Activated CD8-positive, alpha-beta memory T cell treated with anti-CD3 and anti-CD28 coated beads for 4 hours (primary cell): ENCODE measurements around the gene SRRT.

Source experiments
- DNase-seq, 2 donors: peaks; one replicate each; pipeline ENCODE4 v3.0.0-alpha.2; 2020; ENCODE audit warnings: low read depth in 2 of 2

The SRRT gene

DNA sequence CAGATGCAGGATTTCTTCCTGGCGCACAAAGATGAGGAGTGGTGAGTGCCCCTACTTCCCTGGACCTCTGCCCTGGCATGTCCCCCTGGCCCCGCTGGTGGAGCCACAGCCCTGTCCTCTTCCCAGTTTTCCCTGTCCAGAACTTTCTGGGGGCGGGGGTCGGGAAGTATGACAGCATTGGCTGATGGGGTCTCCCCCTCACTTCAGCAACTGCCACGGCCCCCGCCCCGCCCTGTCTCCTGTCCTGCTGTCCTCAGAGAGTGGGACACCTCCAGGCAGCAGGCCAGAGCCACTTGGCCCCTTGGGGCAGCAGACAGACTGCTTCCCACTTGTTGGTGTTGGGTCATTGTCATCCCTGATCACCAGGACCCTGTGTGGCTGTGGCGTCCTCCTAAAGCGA, 7.3 kb downstream of the SRRT start:
- DNase-seq: no peak

DNA sequence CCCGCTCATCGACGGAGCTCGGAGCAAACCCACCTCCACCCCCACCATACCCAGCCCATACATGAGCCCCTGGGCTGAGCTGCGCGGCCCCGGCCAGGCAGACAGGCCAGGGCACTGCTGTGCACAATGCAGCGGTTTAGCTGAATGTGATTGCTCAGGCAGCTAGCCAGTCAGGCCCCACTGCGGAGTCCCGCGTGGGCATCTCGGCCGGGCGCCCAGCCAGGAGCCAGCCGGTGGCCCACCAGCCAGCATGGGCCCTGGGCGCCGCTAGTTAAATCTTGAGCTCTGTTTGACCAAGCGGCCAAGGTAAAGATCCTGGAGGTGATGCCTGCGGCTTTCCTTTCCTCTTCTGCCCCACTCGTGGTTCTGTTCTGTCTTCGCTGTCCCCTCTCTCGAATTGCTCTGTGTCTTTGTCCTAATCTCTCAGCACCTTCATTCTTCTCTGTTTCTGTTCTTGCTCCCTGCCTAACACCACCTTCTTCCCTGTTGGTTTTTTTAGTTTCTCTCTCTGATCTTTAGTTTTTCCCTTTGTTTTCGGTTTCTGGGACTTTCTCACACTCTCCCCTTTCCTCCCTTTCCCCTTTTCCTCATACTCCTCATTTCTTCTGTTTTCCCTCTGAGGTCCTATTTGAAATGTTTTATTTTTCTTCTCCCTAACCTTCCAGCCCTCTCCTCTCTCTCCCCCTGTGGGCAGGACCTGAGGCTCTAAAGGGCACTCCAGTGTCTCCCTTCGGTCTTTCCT, 8.1 kb downstream of the SRRT start:
- DNase-seq: no peak

DNA sequence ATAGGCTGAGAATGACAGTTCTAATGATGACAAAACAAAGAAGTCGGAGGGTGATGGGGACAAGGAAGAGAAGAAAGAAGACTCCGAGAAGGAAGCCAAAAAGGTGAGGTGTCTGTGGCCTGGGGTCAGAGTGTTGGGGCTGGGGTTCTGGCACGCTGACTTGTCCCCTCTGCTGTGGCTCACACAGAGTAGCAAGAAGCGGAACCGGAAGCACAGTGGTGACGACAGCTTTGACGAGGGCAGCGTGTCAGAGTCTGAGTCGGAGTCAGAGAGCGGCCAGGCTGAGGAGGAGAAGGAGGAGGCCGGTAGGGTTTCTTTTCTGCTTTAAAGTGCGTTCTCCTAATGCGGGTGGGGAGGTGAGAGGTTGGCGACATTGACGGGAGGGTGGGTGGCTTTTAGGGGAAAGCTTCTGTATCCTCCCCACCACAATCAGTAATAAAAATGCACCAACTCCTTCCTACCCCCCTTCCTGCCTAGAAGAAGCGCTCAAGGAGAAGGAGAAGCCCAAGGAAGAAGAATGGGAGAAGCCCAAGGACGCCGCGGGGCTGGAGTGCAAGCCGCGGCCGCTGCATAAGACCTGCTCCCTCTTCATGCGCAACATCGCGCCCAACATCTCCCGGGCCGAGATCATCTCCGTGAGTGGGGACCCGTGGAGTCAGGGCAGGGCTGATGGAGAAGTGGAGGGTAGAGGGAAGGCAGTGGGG, 10.0 kb downstream of the SRRT start:
- no peak for DNase-seq

DNA sequence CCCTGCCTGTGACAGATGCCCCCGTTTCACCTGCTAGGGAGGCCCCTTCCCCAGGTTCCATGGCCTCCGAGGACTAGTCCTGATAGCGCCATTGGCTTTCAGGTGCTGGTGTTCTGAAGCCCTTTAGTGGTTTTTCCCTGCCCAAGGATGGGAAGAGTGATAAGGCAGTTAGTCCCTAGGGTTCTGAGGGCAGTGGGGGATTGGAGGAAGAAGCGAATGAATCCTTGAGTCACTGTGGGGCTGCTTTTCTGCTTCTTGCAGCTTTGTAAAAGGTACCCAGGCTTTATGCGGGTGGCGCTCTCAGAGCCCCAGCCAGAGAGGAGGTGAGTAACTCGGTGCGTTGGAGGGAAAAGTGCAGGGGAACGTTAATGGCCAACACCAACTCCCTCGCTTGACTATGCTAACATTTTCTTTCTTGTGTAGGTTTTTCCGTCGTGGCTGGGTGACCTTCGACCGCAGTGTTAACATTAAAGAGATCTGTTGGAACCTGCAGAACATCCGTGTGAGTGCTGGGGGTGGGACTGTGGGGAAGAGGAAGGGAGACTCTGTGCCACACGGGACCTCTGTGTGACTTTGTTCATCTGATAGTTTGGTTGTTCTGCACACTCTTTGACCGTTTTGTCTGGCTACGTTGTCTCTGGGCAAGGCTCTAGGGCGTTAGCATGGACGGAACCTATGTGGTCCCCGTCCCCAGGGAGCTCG, 10.7 kb downstream of the SRRT start:
- DNase-seq: no peak

DNA sequence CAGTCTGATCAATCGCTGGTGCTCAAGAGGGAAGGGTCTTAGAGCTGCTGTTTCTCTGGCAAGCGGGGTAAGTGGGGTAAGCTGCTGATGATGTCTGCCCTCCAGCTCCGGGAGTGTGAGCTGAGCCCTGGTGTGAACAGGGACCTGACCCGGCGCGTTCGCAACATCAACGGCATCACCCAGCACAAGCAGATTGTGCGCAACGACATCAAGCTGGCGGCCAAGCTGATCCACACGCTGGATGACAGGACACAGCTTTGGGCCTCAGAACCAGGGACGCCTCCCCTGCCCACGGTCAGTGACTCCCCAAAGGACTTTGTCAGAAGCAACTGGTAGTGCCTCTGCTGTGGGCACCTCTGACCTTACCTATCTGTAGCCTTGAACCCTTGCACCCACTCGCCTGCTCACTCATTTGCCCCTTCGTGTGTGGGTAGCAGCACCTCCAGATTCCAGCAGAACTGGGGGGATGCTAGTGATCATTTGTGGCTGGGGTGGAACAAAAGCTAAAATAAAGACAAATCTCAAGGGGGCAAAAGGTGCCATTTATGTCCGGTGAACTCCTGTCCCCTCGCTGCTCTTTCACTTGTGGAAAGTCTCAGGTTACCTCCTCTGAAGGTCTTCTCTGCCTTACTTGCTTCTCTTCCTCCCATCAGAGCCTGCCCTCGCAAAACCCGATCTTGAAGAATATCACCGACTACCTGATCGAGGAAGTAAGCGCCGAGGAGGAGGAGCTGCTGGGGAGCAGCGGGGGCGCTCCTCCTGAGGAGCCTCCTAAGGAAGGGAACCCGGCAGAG, 11.4 kb downstream of the SRRT start:
- DNase-seq: no peak

DNA sequence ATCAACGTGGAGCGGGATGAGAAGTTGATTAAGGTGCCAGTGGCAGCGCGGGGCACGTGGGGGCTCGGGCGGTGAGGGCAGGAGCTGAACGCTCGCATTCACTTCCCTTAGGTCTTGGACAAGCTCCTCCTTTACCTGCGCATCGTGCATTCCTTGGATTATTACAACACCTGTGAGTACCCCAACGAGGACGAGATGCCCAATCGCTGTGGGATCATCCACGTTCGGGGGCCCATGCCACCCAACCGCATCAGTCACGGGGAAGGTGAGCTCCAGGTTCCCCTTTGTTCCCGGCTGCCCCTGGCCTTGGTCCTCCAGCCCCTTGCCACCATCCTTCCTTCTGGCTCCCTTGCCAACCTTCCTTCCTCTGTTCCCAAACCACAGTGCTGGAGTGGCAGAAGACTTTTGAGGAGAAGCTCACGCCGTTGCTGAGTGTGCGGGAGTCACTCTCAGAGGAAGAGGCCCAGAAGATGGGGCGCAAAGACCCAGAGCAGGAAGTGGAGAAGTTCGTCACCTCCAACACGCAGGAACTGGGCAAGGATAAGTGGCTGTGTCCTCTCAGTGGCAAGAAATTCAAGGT, 12.1 kb downstream of the SRRT start:
- no peak for DNase-seq

DNA sequence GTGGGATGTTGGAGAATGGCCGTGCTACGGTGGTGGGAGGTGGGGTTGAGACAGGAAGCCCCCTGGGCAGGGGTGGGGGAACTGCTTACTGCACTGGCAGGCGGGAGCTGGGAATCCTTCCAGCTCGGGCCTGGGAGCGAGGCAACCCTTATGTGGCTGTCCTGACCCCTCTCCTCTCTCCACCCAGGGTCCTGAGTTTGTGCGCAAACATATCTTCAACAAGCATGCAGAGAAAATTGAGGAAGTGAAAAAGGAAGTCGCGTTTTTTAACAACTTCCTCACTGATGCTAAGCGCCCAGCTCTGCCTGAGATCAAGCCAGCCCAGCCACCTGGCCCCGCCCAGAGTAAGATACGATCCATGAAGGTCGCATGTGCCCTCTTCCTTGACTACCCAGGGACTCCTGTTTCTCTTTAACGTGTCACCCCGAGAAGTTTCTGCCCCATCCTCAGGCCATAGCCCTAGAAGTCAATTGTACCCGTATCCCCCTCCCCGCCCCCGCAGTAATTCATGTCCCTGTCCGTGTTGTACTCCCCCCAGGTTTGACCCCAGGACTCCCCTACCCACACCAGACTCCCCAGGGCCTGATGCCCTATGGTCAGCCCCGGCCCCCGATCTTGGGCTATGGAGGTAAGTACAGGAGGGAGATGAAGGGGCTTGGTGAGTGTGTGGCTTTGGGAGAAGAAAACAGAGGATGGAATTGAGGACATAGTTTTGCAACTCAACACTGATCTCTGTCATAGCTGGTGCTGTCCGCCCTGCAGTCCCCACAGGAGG, 12.8 kb downstream of the SRRT start:
- no peak for DNase-seq

DNA sequence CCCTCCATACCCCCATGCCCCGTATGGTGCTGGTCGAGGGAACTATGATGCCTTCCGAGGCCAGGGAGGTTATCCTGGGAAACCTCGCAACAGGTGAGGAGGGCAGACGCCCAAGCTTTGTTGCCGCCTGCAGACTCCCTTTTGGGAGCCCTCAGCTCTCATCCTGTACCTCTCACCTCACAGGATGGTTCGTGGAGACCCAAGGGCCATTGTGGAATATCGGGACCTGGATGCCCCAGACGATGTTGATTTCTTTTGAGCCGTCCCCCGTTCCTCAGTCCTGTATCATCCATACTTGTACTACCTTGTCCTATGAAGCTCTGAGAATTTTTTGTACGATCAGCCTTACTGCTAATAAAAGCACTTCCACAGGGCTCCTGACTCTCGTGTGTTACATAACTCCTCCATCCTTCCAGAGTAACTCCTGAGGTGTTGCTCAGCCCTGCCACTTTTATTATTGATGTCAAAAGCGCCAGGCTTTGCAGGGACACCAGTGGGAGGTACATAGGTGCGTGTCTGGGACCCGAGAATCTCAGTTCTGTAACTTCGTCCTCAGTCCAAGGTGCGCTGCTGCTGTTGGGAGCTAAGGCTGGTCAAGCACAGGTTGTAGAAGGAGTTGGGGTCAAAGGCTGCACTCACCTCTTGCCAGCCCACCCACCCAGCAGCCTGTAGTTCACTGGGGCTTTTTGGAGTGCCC, 13.5 kb downstream of the SRRT start:
- no peak for DNase-seq

DNA sequence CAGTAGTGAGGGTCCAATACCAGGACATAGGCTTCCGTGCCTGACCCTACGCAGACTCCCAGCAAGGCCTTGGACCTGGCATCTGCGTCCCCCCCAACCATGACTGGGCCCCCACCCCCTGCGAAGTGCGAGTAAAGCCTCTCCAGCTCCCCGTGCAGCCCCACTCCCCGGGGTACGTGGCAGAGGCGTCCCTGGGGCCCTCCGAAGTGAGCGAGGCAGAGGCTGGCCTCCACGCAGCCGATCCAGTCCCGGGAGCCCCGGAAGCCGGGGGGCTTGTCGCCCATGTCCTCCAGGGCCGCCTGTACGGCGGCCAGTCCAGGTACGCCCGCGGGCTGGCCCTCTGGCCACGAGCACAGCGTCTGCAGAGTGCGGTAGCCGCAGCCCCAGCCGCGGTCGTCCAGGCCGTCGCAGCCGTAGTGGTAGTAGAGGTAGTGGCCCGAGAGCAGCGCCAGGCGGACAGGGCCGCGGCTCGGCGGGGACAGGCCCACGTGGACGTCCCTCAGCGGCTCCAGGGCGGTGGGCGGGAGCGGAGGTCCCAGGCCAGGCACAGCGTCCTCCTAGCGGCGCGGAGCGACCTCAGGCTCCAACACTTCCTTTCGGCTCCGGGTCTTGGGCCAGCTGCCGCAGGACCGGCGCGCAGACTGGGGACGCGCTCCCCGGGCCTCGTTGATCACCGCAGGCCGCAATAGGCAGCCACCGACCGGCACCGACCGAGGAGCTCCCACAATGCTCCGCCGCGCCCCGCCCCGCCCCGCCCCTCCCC, 14.3 kb downstream of the SRRT start, which contains the start of gene UFSP1:
Gene UFSP1 (minus strand): TSS at position 728 of the 763 bp plus-strand sequence. CDS start 444 bp downstream, at position 284.
- no peak for DNase-seq

DNA sequence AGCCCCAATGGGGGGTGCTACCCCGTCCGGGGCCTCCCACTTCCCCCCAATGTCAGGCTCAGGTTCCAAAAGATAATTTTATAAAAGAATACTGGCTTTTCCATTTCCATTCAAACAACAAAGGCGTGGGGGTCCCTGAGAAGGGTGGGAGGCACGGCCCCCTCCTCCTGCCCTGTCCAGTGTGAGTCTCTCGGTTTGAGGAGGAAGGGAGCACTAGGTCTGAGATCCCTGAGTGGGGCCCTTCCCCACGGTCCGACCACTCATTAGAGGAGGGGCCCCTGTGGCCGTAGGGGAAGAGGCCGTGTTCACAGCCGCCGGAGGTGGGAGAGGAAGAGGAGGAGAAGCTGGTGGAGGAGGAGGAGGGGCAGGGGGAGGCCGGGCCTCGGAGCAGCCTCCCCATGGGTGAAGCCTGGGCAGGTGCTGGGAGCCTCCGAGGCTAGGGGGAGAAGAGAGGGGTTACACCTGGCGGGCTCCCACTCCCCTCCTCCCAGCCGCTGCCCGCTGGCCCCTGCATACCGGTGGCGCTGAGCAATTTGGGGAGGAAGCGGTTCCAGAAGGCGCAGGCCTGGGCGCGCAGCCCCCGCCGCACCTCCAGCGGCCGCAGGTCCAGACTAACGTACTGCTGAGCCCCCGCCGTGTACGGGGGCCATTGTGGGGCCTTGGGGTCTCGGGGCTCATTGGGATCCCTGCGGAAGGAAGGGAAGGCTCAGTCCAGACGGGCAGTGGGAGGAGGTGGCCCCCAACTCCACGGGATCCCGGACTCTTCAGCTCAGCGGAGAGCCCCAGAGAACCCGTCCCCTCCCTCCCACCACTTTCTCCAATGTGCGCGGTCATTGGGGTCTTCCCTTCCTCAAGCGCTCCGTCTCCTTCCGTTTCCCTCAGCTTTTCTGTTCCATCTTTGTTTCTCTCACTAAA, 16.0 kb downstream of the SRRT start:
- DNase-seq: no peak

DNA sequence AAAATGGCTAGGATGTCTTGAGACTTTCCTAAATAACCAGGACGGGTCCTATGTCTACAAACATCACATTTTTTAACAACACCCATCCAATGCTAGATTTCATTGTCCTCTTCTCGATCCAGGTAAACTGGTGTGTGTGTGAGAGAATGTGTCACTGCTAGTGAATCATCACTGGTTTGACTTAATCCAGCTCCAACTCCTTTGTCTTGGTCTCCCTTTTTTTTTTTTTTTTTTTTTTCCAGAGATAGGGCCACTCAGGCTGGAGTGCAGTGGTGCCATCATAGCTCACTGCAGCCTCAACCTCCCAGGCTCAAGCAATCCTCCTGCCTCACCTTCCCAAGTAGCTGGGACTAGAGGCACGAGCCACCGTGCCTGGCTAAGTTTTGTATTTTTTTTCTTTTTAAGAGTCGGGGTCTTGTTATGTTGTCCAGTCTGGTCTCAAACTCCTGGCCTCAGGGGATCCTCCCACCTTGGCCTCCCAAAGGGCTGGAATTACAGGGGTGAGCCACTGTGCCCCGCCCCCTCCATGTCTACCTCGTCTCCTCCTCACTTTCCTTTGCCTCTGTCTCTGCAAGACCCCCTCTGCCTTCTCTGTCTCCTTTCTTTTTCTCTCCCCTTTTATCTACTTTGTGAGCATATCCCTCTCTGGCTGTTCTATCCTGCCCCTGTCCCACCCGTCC, 16.8 kb downstream of the SRRT start:
- no peak for DNase-seq

DNA sequence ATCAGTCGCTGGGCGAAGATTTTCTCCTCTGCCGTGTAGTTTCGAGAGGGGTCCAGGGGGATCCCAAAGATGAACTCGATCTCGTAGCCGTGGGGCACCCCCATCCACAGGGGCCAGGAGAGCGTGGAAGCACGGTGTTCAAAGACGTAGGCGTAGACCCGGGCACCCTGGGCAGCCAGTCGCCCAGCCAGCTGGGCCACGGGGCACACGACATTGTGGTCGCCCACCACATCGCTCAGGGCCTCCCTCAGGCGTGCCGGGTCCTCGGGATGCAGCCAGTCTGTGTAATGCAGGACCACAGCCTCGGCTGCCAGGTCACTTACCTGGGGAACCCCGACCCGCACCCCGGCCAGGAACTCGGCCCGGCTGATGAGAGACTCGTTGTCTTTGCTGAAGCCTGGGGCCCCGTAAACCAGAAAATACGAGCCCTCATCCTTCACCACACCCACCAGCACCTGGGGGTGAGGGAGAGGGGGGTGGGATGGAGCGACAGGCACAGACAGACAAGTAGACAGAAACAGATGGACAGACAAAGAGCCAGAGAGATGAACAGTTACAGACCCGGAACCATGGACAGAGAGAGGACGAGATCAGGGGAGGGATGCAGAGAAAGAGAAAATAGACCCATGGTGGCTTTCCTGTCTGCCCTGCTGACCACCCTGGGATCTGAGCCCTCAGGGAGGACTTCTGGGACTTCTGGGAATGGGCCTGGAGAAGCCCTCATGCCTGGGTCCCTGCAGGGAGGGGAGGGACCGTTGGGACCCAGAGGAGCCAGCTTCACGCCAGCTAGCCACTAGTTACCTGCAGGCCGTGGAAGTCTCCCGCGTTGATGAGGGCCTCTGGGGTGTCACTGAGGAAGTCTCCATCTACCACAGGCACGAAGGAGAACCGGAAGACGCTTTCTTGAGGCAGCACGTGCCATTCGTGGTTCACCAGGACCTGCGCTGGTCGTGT, 17.7 kb downstream of the SRRT start:
- DNase-seq: no peak

DNA sequence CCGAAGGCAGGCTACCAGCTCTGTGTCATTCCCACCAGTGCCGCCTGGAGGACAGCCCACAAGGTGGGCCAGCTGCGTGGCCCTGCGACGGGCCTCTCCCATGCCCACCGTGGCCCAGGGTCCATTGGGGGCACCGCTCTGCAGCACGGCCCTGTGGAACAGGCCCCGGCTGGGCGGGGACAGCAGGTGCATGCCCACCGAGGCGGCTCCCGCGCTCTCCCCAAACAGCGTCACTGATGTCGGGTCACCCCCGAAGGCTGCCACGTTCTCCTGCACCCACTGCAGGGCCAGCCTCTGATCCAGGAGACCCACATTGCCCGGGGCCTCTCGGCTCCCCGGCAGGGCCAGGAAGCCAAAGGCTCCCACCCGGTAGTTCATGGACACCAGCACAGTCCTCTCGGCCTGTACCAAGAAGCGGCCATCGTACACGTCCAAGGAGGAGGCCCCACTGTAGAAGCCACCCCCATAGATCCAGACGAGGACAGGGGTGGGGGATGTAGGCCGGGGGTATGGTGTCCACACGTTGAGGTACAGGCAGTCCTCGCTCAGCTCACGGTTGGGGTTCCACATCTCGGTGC, 18.5 kb downstream of the SRRT start:
- no peak for DNase-seq

DNA sequence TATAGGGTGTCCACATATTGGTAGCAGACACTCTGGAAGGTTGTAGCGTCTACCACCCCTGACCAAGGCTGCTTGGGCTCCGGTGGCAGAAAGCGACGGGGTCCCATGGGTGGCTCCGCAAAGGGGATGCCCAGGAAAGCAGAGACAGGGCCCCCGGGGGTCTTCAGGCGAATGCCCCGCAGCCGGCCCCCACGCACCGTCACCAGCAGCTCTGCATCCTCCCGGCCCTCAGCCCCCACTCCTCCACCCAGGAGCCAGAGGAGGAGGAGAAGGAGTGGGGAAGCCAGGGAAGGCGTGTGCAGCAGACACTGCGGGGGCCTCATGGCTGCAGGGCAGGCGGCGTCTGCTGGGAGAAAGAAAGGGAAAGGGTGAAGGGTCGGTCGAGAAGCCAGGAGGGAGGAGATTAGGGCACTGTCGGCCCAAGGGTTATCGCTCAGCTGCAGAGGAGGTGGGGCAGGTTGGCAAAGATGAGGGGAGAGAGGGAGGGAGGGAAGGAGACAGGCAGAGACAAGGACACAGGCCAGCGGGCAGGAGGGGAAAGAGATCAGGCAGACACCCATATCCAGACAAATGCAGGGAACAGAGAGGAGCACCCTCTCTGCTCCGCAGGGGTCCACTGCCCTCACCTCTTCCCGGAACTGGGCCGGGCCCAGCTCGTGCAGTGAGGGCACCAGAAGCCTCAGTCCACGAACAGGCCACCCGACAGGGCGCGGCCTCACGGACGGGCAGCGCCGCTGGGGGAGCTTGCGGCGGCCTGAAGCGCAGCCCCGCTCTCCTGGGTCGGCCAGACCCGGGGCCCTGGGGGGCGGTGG, 19.2 kb downstream of the SRRT start:
- no peak for DNase-seq
